ENCODE measurements around the gene S100A8.

Gene S100A8

GRCh38 chr1:153380711-153381110 lies 10.2 kb downstream of the S100A8 start:
- H3K4me3 ChIP-seq (ENCODE audit: low read depth, low read length): no peak overlapping the region
- no peak for TF ChIP-seq CTCF (IDR thresholded peaks at IDR 0.05; ENCODE audit: insufficient read depth, low read depth, low read length, missing control alignments)
- no peak for DNase-seq (ENCODE audit: low read depth)

GRCh38 chr1:153379591-153379990 lies 11.3 kb downstream of the S100A8 start:
- no peak for TF ChIP-seq CTCF (IDR thresholded peaks at IDR 0.05; ENCODE audit: insufficient read depth, low read depth, low read length, missing control alignments)
- DNase-seq (ENCODE audit: low read depth): no peak
- H3K4me3 ChIP-seq (ENCODE audit: low read depth, low read length): no peak overlapping the region

- DNase-seq (ENCODE audit: low read depth): no peak
- TF ChIP-seq CTCF (IDR thresholded peaks at IDR 0.05; ENCODE audit: insufficient read depth, low read depth, low read length, missing control alignments): no peak
- H3K4me3 ChIP-seq (ENCODE audit: low read depth, low read length): no peak within 1 kb of the TSS
Measured at GRCh38 chr1:153375511-153375910, 15.4 kb downstream of the S100A8 start, which contains the start of gene S100A12. TSS of gene S100A12 (minus strand) at chr1:153375621. CDS start at chr1:153374592, 1,029 bp downstream.

GRCh38 chr1:153374071-153374470 lies 16.8 kb downstream of the S100A8 start:
- no peak for TF ChIP-seq CTCF (IDR thresholded peaks at IDR 0.05; ENCODE audit: insufficient read depth, low read depth, low read length, missing control alignments)
- H3K4me3 ChIP-seq (ENCODE audit: low read depth, low read length): no peak overlapping the region
- no peak for DNase-seq (ENCODE audit: low read depth)

- no peak overlapping the region for H3K4me3 ChIP-seq (ENCODE audit: low read depth, low read length)
- no peak for TF ChIP-seq CTCF (IDR thresholded peaks at IDR 0.05; ENCODE audit: insufficient read depth, low read depth, low read length, missing control alignments)
- no peak for DNase-seq (ENCODE audit: low read depth)
Measured at GRCh38 chr1:153372571-153372970, 18.3 kb downstream of the S100A8 start.

GRCh38 chr1:153371231-153371630 lies 19.6 kb downstream of the S100A8 start:
- no peak for DNase-seq (ENCODE audit: low read depth)
- no peak overlapping the region for H3K4me3 ChIP-seq (ENCODE audit: low read depth, low read length)
- no peak for TF ChIP-seq CTCF (IDR thresholded peaks at IDR 0.05; ENCODE audit: insufficient read depth, low read depth, low read length, missing control alignments)

GRCh38 chr1:153370146-153370545 lies 20.7 kb downstream of the S100A8 start:
- H3K4me3 ChIP-seq (ENCODE audit: low read depth, low read length): no peak overlapping the region
- TF ChIP-seq CTCF (IDR thresholded peaks at IDR 0.05; ENCODE audit: insufficient read depth, low read depth, low read length, missing control alignments): no peak
- DNase-seq (ENCODE audit: low read depth): no peak

All from GM12865 (cell line).